H9 (cell line): ENCODE results near the gene MBTPS2. TPM values are rescaled to one million over a fixed set of nuclear protein-coding genes. Genes with fewer than 3 reads are reported as not detected.

Experiments
- DNase-seq: peaks from one replicate; pipeline ENCODE4 v3.0.0-alpha.2; 2017
- H2AFZ ChIP-seq: one replicate; pipeline ENCODE4 v1.6.1; 2013; ENCODE audit warnings: mild to moderate bottlenecking, low read length, control low read depth, moderate library complexity
- H2AK5ac ChIP-seq: 2 replicates; pipeline ENCODE4 v1.6.1; 2013; ENCODE audit warnings: low read length, control low read depth, mixed read lengths; ENCODE audit not compliant: insufficient read length
- H2BK120ac ChIP-seq: one replicate; pipeline ENCODE4 v1.6.1; 2013; ENCODE audit warnings: low read depth, mild to moderate bottlenecking, low read length, control low read depth, inconsistent platforms; ENCODE audit not compliant: poor library complexity, severe bottlenecking
- H2BK12ac ChIP-seq: 2 replicates; pipeline ENCODE4 v1.6.1; 2013; ENCODE audit warnings: low read length, control low read depth, mixed read lengths, low read depth; ENCODE audit not compliant: insufficient read length
- H2BK15ac ChIP-seq: 2 replicates; pipeline ENCODE4 v1.6.1; 2013; ENCODE audit warnings: low read depth, low read length, control low read depth
- H2BK20ac ChIP-seq: one replicate; pipeline ENCODE4 v1.6.1; 2013; ENCODE audit warnings: low read depth, mild to moderate bottlenecking, low read length, control low read depth, inconsistent platforms; ENCODE audit not compliant: poor library complexity, severe bottlenecking
- H2BK5ac ChIP-seq: 2 replicates; pipeline ENCODE4 v1.6.1; 2013; ENCODE audit warnings: low read length, control low read depth, mixed read lengths; ENCODE audit not compliant: insufficient read length
- H3K14ac ChIP-seq: 2 replicates; pipeline ENCODE4 v1.6.1; 2013; ENCODE audit warnings: low read length, control low read depth; ENCODE audit not compliant: insufficient read depth
- H3K18ac ChIP-seq: 2 replicates; pipeline ENCODE4 v1.6.1; 2013; ENCODE audit warnings: low read depth, mild to moderate bottlenecking, mixed read lengths, low read length, control low read depth; ENCODE audit not compliant: insufficient read length
- H3K23ac ChIP-seq: 2 replicates; pipeline ENCODE4 v1.6.1; 2013; ENCODE audit warnings: low read length, control low read depth, mixed read lengths, low read depth; ENCODE audit not compliant: insufficient read length
- H3K23me2 ChIP-seq: 2 replicates; pipeline ENCODE4 v1.6.1; 2013; ENCODE audit warnings: low read depth, mild to moderate bottlenecking, mixed read lengths, low read length, control low read depth; ENCODE audit not compliant: insufficient read length, poor library complexity, severe bottlenecking
- H3K27ac ChIP-seq: 2 replicates; pipeline ENCODE4 v1.5.1; 2013; ENCODE audit warnings: low read length, control low read depth, mixed read lengths, low read depth; ENCODE audit not compliant: insufficient read length
- H3K27me3 ChIP-seq: 2 replicates; pipeline ENCODE4 v1.6.1; 2013; ENCODE audit warnings: low read length, control low read depth, inconsistent platforms; ENCODE audit not compliant: insufficient read depth
- H3K4ac ChIP-seq: 2 replicates; pipeline ENCODE4 v1.6.1; 2013; ENCODE audit warnings: low read depth, mild to moderate bottlenecking, control low read depth, inconsistent platforms, low read length, moderate library complexity
- H3K4me1 ChIP-seq: 2 replicates; pipeline ENCODE4 v1.6.1; 2013; ENCODE audit warnings: low read length, control low read depth, inconsistent platforms; ENCODE audit not compliant: insufficient read depth
- H3K4me2 ChIP-seq: 2 replicates; pipeline ENCODE4 v1.6.1; 2013; ENCODE audit warnings: low read length, control low read depth, mixed read lengths; ENCODE audit not compliant: insufficient read length, insufficient read depth
- H3K56ac ChIP-seq: 2 replicates; pipeline ENCODE4 v1.6.1; 2013; ENCODE audit warnings: low read depth, mild to moderate bottlenecking, mixed read lengths, low read length, control low read depth; ENCODE audit not compliant: insufficient read length
- H3K79me1 ChIP-seq: 2 replicates; pipeline ENCODE4 v1.6.1; 2013; ENCODE audit warnings: low read depth, mild to moderate bottlenecking, moderate library complexity, low read length, control low read depth, inconsistent platforms; ENCODE audit not compliant: insufficient read depth, poor library complexity, severe bottlenecking
- H3K79me2 ChIP-seq: 2 replicates; pipeline ENCODE4 v1.6.1; 2013; ENCODE audit warnings: low read length, control low read depth, inconsistent platforms; ENCODE audit not compliant: insufficient read depth
- H3K9ac ChIP-seq: 2 replicates; pipeline ENCODE4 v1.6.1; 2013; ENCODE audit warnings: low read length, control low read depth, mixed read lengths; ENCODE audit not compliant: insufficient read length; ENCODE audit errors: extremely low read depth
- H3K9me3 ChIP-seq: one replicate; pipeline ENCODE4 v1.6.1; 2013; ENCODE audit warnings: low read depth, low read length, inconsistent platforms; ENCODE audit not compliant: control insufficient read depth
- H3T11ph ChIP-seq: one replicate; pipeline ENCODE4 v1.6.1; 2013; ENCODE audit warnings: mild to moderate bottlenecking, low read length, control low read depth, inconsistent platforms
- H4K20me1 ChIP-seq: one replicate; pipeline ENCODE4 v1.6.1; 2013; ENCODE audit not compliant: control insufficient read depth, insufficient read length, insufficient read depth
- H4K5ac ChIP-seq: 2 replicates; pipeline ENCODE4 v1.6.1; 2013; ENCODE audit warnings: low read depth, mild to moderate bottlenecking, mixed read lengths, low read length, control low read depth; ENCODE audit not compliant: insufficient read length
- H4K8ac ChIP-seq: replicated peaks from 2 replicates; pipeline ENCODE4 v1.6.1; 2013; ENCODE audit warnings: low read length, control low read depth, mixed read lengths, low read depth; ENCODE audit not compliant: insufficient read length
- H4K91ac ChIP-seq: 2 replicates; pipeline ENCODE4 v1.6.1; 2013; ENCODE audit warnings: low read depth, mild to moderate bottlenecking, moderate library complexity, mixed read lengths, low read length, control low read depth; ENCODE audit not compliant: insufficient read length
- H3K27ac Mint-ChIP-seq, 3 experiments: 2 replicates in 2 of 3; 3 replicates in 1 of 3; pipeline ENCODE4 v1.8.0; 2020 to 2021; ENCODE audit warnings: mixed read lengths in 3 of 3, mild to moderate bottlenecking in 1 of 3, moderate library complexity in 1 of 3
- H3K27me3 Mint-ChIP-seq: 2 replicates; pipeline ENCODE4 v1.8.0; 2021; ENCODE audit warnings: low read depth, mild to moderate bottlenecking, moderate library complexity, mixed read lengths
- H3K36me3 Mint-ChIP-seq, 3 experiments: 2 replicates in 2 of 3; 3 replicates in 1 of 3; pipeline ENCODE4 v1.8.0; 2020 to 2021; ENCODE audit warnings: low read depth in 3 of 3, mixed read lengths in 3 of 3; ENCODE audit not compliant: insufficient read depth in 1 of 3
- H3K4me1 Mint-ChIP-seq, 2 experiments: 2 replicates each; pipeline ENCODE4 v1.8.0; 2020; ENCODE audit warnings: mixed read lengths in 2 of 2
- H3K4me3 Mint-ChIP-seq, 2 experiments: 2 replicates in 1 of 2; 3 replicates in 1 of 2; pipeline ENCODE4 v1.8.0; 2020 to 2021; ENCODE audit warnings: mild to moderate bottlenecking in 2 of 2, mixed read lengths in 2 of 2, moderate library complexity in 1 of 2
- H3K9me3 Mint-ChIP-seq, 2 experiments: 2 replicates in 1 of 2; 3 replicates in 1 of 2; pipeline ENCODE4 v1.8.0; 2020; ENCODE audit warnings: mild to moderate bottlenecking in 2 of 2, mixed read lengths in 2 of 2, moderate library complexity in 1 of 2
- CTCF ChIP-seq: fragments of 200-600 bp; sonication (generic); conservative IDR thresholded peaks from 3 replicates; pipeline ENCODE4 v1.8.0; 2021; ENCODE audit warnings: antibody characterized with exemption, mild to moderate bottlenecking
- total RNA-seq: library from RNA; stranded (reverse); gene quantifications from 2 replicates; pipeline ENCODE4 v1.2.1, GENCODE V29; 2021

The MBTPS2 gene
- total RNA-seq, 1 experiment from 2014 or later: 6.8 TPM

GRCh38 chrX:21806691-21807090, 32.7 kb upstream of the MBTPS2 start:
- Histone ChIP-seq H3K79me1 (no peaks in the 10 kb centered on the region), H2AFZ (no peak overlapping the region), H3K56ac (no peak overlapping the region), H3K4me1 (no peaks in the 10 kb centered on the region), H3K27ac (no peak overlapping the region), H2BK5ac (no peak overlapping the region), H3K9me3 (peaks cover 11% of the 10 kb centered on the region), H4K20me1 (no peaks in the 10 kb centered on the region), H3T11ph (no peak overlapping the region), H3K79me2 (no peaks in the 10 kb centered on the region), H2BK120ac (no peak overlapping the region), H3K23ac (no peak overlapping the region), H2BK12ac (no peak overlapping the region), H3K9ac (no peak overlapping the region), H2BK20ac (no peak overlapping the region), H3K18ac (no peak overlapping the region), H3K27me3 (no peaks in the 10 kb centered on the region), H2AK5ac (no peak overlapping the region), H4K91ac (no peak overlapping the region), H3K4me2 (no peak overlapping the region), H3K14ac (no peak overlapping the region), H3K23me2 (no peaks in the 10 kb centered on the region), H4K5ac (no peak overlapping the region), H4K8ac (no peak overlapping the region), H3K4ac (no peak overlapping the region), H2BK15ac (no peak overlapping the region)
- Mint-ChIP-seq H3K27ac (no peak overlapping the region), H3K4me1 (peaks cover 4 to 7% of the 10 kb centered on the region in 2 experiments; a peak in 3 of 4 replicates), H3K27me3 (peaks cover 2% of the 10 kb centered on the region), H3K9me3 (peaks cover 22 to 46% of the 10 kb centered on the region in 2 experiments), H3K4me3 (no peak overlapping the region), H3K36me3 (peaks cover 9 to 24% (median 16%) of the 10 kb centered on the region in 3 experiments)
- no peak for TF ChIP-seq CTCF
- DNase-seq: no peak
